Measurements from ENCODE around the gene TCIRG1.

TCIRG1 gene

DNA sequence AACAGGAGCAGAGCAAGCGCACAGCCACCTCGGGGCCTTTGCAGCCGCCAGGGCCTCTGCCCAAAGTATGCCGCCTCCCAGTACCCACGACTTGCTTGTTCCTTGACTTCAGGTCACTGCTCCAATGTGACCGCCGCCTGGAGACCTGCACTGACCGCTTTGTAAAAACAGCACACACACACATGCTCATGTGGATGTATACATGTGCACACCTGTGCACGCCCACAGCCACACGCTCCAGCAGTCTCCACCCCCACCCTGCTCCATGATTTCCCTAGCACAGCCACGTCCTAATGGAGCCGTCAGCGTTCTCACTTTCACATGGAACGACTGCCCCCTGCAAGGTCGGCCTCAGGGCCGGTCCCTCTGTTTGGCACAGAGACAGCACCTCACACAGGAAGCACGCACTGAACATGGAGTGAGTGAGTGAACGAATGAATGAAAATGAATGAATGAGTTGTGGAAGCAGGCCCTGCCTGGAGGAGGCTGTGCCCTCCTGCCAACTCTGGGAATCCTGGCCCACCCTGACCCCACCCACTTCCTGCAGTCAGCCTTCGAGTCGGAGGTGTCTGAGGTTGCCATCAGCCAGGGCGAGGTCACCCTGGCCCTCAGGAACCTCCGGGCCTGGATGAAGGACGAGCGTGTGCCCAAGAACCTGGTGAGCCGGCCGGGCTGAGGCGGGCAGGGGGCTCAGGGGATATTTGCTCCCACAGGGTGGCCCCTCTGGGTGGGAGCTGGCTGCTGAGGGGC lies 20.7 kb upstream of the TCIRG1 start:
- DNase-seq (ENCODE audit: low read depth) = no peak
- H3K4me3 ChIP-seq (ENCODE audit: low read depth, low read length) = no peak overlapping the region
- TF ChIP-seq POLR2A (IDR thresholded peaks at IDR 0.05; ENCODE audit: extremely low read depth, insufficient read length) = no peak
- no peak for TF ChIP-seq MYC (IDR thresholded peaks at IDR 0.05; ENCODE audit: low read depth, low read length)
- TF ChIP-seq, protein P1, sequence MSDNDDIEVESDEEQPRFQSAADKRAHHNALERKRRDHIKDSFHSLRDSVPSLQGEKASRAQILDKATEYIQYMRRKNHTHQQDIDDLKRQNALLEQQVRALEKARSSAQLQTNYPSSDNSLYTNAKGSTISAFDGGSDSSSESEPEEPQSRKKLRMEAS (IDR thresholded peaks at IDR 0.05; ENCODE audit: low read depth, low read length) = no peak
- TF ChIP-seq, protein P2, sequence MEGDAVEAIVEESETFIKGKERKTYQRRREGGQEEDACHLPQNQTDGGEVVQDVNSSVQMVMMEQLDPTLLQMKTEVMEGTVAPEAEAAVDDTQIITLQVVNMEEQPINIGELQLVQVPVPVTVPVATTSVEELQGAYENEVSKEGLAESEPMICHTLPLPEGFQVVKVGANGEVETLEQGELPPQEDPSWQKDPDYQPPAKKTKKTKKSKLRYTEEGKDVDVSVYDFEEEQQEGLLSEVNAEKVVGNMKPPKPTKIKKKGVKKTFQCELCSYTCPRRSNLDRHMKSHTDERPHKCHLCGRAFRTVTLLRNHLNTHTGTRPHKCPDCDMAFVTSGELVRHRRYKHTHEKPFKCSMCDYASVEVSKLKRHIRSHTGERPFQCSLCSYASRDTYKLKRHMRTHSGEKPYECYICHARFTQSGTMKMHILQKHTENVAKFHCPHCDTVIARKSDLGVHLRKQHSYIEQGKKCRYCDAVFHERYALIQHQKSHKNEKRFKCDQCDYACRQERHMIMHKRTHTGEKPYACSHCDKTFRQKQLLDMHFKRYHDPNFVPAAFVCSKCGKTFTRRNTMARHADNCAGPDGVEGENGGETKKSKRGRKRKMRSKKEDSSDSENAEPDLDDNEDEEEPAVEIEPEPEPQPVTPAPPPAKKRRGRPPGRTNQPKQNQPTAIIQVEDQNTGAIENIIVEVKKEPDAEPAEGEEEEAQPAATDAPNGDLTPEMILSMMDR (IDR thresholded peaks at IDR 0.05; ENCODE audit: low read depth, low read length) = no peak

DNA sequence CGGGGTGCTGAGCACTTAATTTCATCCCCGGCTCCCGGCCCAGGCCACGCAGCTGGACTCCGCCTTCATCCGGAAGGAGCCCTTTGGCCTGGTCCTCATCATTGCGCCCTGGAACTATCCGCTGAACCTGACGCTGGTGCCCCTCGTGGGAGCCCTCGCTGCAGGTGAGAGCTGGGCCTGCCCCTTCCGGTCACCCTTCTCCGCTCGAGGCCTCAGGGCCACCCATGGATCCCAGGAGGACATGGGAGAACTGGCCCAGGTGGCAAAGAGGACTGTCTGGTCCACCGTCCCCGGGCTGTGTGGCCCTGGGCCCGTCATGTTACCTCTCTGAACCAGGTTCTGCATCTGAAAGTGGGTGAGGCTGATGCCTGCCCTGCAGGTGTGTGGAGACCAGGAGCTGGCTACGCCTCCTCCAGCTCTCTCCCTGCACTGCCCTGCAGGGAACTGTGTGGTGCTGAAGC lies 20.1 kb upstream of the TCIRG1 start:
- no peak overlapping the region for H3K4me3 ChIP-seq (ENCODE audit: low read depth, low read length)
- DNase-seq (ENCODE audit: low read depth) = no peak
- no peak for TF ChIP-seq MYC (IDR thresholded peaks at IDR 0.05; ENCODE audit: low read depth, low read length)
- TF ChIP-seq, protein P1 (IDR thresholded peaks at IDR 0.05; ENCODE audit: low read depth, low read length) = no peak
- no peak for TF ChIP-seq POLR2A (IDR thresholded peaks at IDR 0.05; ENCODE audit: extremely low read depth, insufficient read length)
- TF ChIP-seq, protein P2 (IDR thresholded peaks at IDR 0.05; ENCODE audit: low read depth, low read length) = no peak

DNA sequence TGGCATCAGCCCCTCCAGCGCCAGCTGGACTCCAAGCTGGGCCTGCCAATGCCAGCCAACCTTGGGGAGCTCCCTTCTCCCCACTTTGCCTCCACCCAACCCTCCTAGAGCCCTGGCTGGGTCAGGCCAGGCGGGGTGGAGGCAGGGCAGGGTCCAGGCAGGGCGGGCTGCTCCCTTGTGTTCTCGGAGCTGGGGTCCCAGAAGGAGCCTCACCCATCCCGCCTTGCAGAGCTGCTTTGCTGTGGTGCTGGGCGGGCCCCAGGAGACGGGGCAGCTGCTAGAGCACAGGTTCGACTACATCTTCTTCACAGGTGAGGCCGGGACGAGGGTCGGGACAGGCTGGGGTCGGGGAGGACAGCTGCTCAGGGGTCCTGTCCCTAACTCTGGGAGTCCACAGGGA lies 19.3 kb upstream of the TCIRG1 start:
- no peak overlapping the region for H3K4me3 ChIP-seq (ENCODE audit: low read depth, low read length)
- TF ChIP-seq, protein P2 (IDR thresholded peaks at IDR 0.05; ENCODE audit: low read depth, low read length) = no peak
- TF ChIP-seq, protein P1 (IDR thresholded peaks at IDR 0.05; ENCODE audit: low read depth, low read length) = no peak
- TF ChIP-seq MYC (IDR thresholded peaks at IDR 0.05; ENCODE audit: low read depth, low read length) = no peak
- no peak for TF ChIP-seq POLR2A (IDR thresholded peaks at IDR 0.05; ENCODE audit: extremely low read depth, insufficient read length)
- DNase-seq (ENCODE audit: low read depth) = no peak

DNA sequence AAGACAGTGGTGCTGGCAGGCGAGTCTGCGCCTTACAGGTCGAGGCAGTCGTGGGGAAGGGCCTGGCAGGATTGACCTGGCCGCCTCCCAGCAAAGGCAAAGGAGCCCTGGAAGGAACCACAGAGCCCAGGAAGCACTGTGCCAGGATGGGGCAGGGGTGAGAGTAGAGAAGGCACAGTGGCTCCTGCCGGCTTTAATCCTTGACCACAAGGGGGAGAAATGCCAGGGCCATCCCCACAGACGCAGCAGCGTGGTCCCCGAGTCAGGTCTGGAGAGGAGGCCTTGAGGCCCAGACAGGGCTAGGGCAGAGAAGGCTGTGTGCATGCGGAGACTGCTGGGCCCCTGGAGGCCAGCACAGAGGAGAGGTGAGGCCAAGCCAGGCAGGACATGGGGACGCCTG lies 18.2 kb upstream of the TCIRG1 start:
- TF ChIP-seq, protein P1 (IDR thresholded peaks at IDR 0.05; ENCODE audit: low read depth, low read length) = no peak
- TF ChIP-seq, protein P2 (IDR thresholded peaks at IDR 0.05; ENCODE audit: low read depth, low read length) = peak; percentile 28
- DNase-seq (ENCODE audit: low read depth) = peak; percentile 63
- H3K4me3 ChIP-seq (ENCODE audit: low read depth, low read length) = no peak overlapping the region

DNA sequence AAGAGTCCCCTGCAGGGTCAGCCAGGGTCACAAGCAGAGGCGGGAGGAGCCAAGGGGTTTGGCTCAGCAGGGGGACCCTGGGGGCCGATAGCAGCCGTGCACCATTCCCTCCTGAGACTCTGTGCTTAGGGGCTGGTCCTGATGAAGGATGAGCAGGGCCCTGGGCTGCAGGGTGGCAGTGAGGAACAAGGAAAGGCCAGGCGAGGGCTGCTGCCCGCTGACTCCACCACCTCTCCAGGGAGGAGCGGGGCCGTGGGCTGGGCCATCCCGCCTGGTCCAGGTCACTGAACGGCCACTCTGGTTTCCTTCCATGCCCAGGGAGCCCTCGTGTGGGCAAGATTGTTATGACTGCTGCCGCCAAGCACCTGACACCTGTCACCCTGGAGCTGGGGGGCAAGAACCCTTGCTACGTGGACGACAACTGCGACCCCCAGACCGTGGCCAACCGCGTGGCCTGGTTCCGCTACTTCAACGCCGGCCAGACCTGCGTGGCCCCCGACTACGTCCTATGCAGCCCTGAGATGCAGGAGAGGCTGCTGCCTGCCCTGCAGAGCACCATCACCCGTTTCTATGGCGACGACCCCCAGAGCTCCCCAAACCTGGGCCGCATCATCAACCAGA lies 17.5 kb upstream of the TCIRG1 start:
- DNase-seq (ENCODE audit: low read depth) = no peak
- no peak overlapping the region for H3K4me3 ChIP-seq (ENCODE audit: low read depth, low read length)
- TF ChIP-seq MYC (IDR thresholded peaks at IDR 0.05; ENCODE audit: low read depth, low read length) (no peak), POLR2A (IDR thresholded peaks at IDR 0.05; ENCODE audit: extremely low read depth, insufficient read length) (no peak)
- TF ChIP-seq, protein P2 (IDR thresholded peaks at IDR 0.05; ENCODE audit: low read depth, low read length) = no peak
- TF ChIP-seq, protein P1 (IDR thresholded peaks at IDR 0.05; ENCODE audit: low read depth, low read length) = no peak
